IPS DF 6.9 (cell line): ENCODE measurements around the gene ZMYND10.

Experiments
- DNase-seq: peaks from one replicate; pipeline ENCODE4 v3.0.0-alpha.2; 2013; ENCODE audit warnings: low read depth, low spot score
- H3K27ac ChIP-seq: one replicate; pipeline ENCODE4 v1.5.1; 2013; ENCODE audit warnings: low read length, control low read depth
- H3K27me3 ChIP-seq: 2 replicates; pipeline ENCODE4 v1.6.1; 2013; ENCODE audit warnings: mild to moderate bottlenecking, low read length; ENCODE audit not compliant: control insufficient read depth, insufficient read depth
- H3K36me3 ChIP-seq: 2 replicates; pipeline ENCODE4 v1.6.1; 2013; ENCODE audit warnings: low read length; ENCODE audit not compliant: control insufficient read depth, insufficient read depth
- H3K4me1 ChIP-seq: 2 replicates; pipeline ENCODE4 v1.6.1; 2013; ENCODE audit warnings: low read length; ENCODE audit not compliant: control insufficient read depth, insufficient read depth
- H3K4me3 ChIP-seq: 2 replicates; pipeline ENCODE4 v1.5.1; 2013; ENCODE audit warnings: mild to moderate bottlenecking, low read length
- H3K9me3 ChIP-seq: 2 replicates; pipeline ENCODE4 v1.6.1; 2013; ENCODE audit warnings: low read length, inconsistent platforms; ENCODE audit not compliant: control insufficient read depth, insufficient read depth
- WGBS: extraction: QIAGEN DNeasy Blood & Tissue Kit; methylation state at CpG from one replicate; pipeline ENCODE4 v1.1.7; 2013; ENCODE audit warnings: mixed read lengths, missing lambda C conversion rate; ENCODE audit not compliant: insufficient read length, insufficient coverage; 5-methylcytosine and 5-hydroxymethylcytosine counted together

The ZMYND10 gene

GRCh38 chr3:50371133-50371685 lies 25.7 kb upstream of the ZMYND10 start:
- no CpG with 5 or more reads among the region's 3 CpGs for WGBS
- Histone ChIP-seq H3K27ac (no peak overlapping the region), H3K4me1 (peaks cover 11% of the 10 kb centered on the region), H3K36me3 (peaks cover 2% of the 10 kb centered on the region; the same call in 1 of the 2 replicates), H3K27me3 (no peaks in the 10 kb centered on the region), H3K4me3 (no peak overlapping the region), H3K9me3 (no peaks in the 10 kb centered on the region)
- DNase-seq: no peak

DNA sequence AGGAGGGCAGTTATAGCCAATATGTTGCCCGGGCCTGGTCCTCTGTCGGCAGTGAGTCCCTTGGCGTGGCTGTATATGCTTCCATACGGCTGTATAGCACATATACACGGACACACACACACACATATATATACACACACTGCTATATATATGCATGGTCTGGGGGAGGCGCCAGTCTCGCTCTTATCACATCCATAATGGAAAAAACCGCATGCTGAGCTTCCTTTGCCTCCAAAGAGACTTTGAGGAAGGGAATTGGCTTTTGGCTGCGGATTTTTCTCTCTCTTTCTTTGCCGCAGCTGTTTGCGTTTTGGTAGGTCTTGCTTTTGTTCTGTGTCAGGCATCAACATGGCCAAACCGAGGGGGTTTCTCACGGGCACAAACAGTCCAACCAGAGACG lies 25.1 kb upstream of the ZMYND10 start:
- H3K4me3 ChIP-seq: no peak overlapping the region
- peaks cover 2% of the 10 kb centered on the region; the same call in 1 of the 2 replicates for H3K36me3 ChIP-seq
- DNase-seq: no peak
- H3K27me3 ChIP-seq: no peaks in the 10 kb centered on the region
- WGBS: no CpG with 5 or more reads among the region's 14 CpGs
- H3K4me1 ChIP-seq: peaks cover 13% of the 10 kb centered on the region
- no peaks in the 10 kb centered on the region for H3K9me3 ChIP-seq
- H3K27ac ChIP-seq: no peak overlapping the region

DNA sequence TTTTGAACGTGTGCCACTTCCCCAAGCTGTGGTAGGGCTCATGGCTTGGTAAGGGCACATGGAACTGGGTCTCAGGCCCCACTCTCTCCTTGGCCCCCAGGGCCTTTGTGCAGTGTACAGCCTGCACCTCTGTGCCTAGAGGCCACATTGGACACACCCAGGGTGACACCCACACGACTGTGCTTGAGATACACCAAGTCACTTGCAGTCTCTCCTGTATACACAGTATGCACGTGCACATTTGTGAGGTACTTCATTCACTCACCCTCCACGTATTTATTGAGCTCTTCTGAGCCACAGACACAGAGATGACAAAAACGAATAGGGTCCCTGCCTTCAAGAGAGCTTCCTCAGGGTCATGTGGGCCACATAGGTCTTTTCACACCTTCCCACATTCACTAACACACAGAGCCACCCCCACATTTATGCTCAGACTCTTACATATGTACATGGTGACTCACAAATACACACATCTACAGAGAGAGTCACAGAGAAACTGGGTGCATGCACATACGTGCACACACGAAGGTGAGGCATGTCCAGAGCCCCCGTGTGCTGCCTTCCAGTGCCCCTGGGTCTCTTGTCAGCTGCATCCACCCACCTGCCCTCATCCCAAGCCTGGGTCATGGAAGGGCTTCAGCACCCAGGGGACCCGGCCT lies 23.6 kb upstream of the ZMYND10 start:
- DNase-seq: no peak
- Histone ChIP-seq H3K36me3 (no peaks in the 10 kb centered on the region; the same call in 1 of the 2 replicates), H3K4me3 (no peak overlapping the region), H3K27ac (no peak overlapping the region), H3K9me3 (no peaks in the 10 kb centered on the region), H3K4me1 (peaks cover 13% of the 10 kb centered on the region), H3K27me3 (no peaks in the 10 kb centered on the region)
- WGBS: no CpG with 5 or more reads among the region's 9 CpGs

DNA sequence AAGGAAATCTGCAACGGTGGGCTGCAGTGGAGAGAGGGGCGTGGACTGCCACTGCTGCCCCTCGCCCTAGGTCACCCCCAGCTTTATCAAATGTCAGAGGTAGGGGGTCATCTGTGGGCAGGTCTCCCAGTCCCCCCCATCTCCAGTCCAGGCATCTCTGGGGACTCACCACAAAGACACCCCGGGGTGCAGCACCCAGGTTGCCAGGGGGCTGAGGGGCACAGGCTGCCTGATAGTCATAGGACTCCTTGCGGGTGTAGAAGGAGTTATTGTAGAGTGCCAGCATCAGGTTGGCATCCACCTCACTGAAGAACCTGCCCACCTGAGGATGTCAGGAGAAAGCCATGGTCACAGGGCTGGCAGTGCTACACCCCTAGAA lies 20.3 kb upstream of the ZMYND10 start:
- H3K4me3 ChIP-seq: peak overlapping the region; percentile 53; the same call in 1 of the 2 replicates

DNA sequence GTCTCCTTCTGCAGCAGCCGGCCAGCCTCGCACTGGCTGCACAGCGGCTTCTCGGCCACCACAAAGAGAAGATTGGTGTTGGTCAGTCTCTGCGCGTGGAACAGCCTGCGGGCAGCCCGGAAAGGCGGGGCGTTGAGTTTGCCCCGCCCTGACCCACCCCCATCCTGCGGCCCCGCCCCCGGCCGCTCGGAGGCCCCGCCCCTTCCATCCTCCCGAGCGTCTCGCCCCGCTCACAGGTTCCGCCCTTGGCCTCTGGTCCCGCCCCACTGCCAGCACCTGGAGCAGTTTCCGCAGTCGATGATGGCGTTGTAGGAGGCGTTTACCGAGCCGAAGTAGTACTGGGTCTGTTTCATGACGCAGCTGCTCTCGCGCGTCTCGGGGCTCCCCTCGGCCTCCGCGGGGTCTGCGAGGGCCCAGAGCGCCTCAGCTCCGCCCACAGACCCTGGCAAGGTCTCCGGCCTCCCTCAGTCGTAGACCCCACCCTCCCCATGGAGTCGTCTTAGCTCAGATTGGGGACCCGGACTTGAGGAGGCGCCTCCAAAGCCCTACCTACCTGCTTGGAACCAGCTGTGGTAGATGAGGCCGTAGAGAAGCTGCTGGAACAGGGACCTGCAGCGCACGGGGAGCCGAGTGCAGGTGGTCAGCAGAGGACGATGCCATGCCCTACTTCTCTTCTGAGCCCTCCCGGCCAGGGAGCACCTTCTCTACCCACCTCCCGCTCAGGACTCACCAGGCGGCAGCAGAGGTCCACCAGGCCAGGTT lies 19.7 kb upstream of the ZMYND10 start:
- no peaks in the 10 kb centered on the region for H3K27me3 ChIP-seq
- H3K4me3 ChIP-seq: peak overlapping the region; percentile 53; the same call in 1 of the 2 replicates
- DNase-seq: peak; percentile 75
- H3K9me3 ChIP-seq: no peaks in the 10 kb centered on the region
- WGBS: no CpG with 5 or more reads among the region's 53 CpGs
- H3K4me1 ChIP-seq: peaks cover 5% of the 10 kb centered on the region; the same call in 1 of the 2 replicates
- H3K27ac ChIP-seq: no peak overlapping the region
- H3K36me3 ChIP-seq: no peaks in the 10 kb centered on the region; the same call in 1 of the 2 replicates

More for the DNA sequence above, 20.3 kb upstream of the ZMYND10 start:
- no peaks in the 10 kb centered on the region for H3K9me3 ChIP-seq
- no peaks in the 10 kb centered on the region for H3K27me3 ChIP-seq
- H3K27ac ChIP-seq: no peak overlapping the region
- WGBS: no CpG with 5 or more reads among the region's 5 CpGs
- no peak for DNase-seq
- H3K4me1 ChIP-seq: peaks cover 6% of the 10 kb centered on the region
- H3K36me3 ChIP-seq: no peaks in the 10 kb centered on the region; the same call in 1 of the 2 replicates

GRCh38 chr3:50364573-50365079 lies 19.1 kb upstream of the ZMYND10 start:
- Histone ChIP-seq H3K4me1 (peaks cover 5% of the 10 kb centered on the region; the same call in 1 of the 2 replicates), H3K36me3 (no peaks in the 10 kb centered on the region; the same call in 1 of the 2 replicates), H3K4me3 (peak overlapping the region; percentile 52), H3K27me3 (no peaks in the 10 kb centered on the region), H3K9me3 (no peaks in the 10 kb centered on the region), H3K27ac (no peak overlapping the region)
- DNase-seq: no peak
- no CpG with 5 or more reads among the region's 48 CpGs for WGBS

DNA sequence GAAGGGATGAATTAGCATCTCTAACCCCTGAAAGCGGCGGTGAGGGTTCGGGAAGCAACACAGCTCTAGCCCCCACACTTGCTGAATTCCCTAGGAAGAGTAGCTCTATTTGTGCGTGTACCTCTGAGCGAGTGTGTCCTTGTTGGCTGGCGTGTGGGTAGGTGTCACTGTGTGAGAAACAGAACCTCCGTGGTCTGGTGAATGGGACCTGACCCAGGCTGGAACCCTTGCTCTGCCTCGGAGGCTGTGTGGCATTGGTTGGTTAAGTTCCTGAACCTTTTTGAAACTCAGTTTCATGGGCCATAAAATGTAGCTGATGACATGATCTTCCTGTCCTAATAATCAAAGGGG lies 14.2 kb upstream of the ZMYND10 start:
- Histone ChIP-seq H3K36me3 (no peaks in the 10 kb centered on the region; the same call in 1 of the 2 replicates), H3K27ac (no peak overlapping the region), H3K4me1 (peaks cover 10% of the 10 kb centered on the region), H3K9me3 (no peaks in the 10 kb centered on the region), H3K4me3 (peak overlapping the region; percentile 17; the same call in 1 of the 2 replicates), H3K27me3 (no peaks in the 10 kb centered on the region)
- WGBS: no CpG with 5 or more reads among the region's 8 CpGs
- no peak for DNase-seq

GRCh38 chr3:50358911-50359759 lies 13.6 kb upstream of the ZMYND10 start, which contains the start of gene TMEM115:
Gene TMEM115, minus strand, starts transcription at chr3:50359521. Its CDS starts 458 bp downstream, at chr3:50359063.
- Histone ChIP-seq H3K4me3 (peak within 1 kb of the TSS; percentile 86), H3K27ac (no peak within 1 kb of the TSS), H3K4me1 (peaks cover 8% of the 10 kb centered on the region), H3K36me3 (peaks cover 4% of the 10 kb centered on the region; the same call in 1 of the 2 replicates), H3K27me3 (no peaks in the 10 kb centered on the region), H3K9me3 (no peaks in the 10 kb centered on the region)
- no CpG with 5 or more reads among the region's 64 CpGs for WGBS
- DNase-seq: peak; percentile 96

- no peaks in the 10 kb centered on the region for H3K9me3 ChIP-seq
- no peak for DNase-seq
- no peak overlapping the region for H3K27ac ChIP-seq
- no CpG with 5 or more reads among the region's 24 CpGs for WGBS
- peaks cover 5% of the 10 kb centered on the region; the same call in 1 of the 2 replicates for H3K36me3 ChIP-seq
- peak overlapping the region; percentile 86; the same call in 1 of the 2 replicates for H3K4me3 ChIP-seq
- H3K27me3 ChIP-seq: no peaks in the 10 kb centered on the region
- H3K4me1 ChIP-seq: peaks cover 8% of the 10 kb centered on the region
Measured at GRCh38 chr3:50358355-50358910, 12.9 kb upstream of the ZMYND10 start.
